ENCODE data around the gene NUDT5.

GRCh38 chr10:12160664-12161063, 35.0 kb downstream of the NUDT5 start:
- TF ChIP-seq CTCF (conservative IDR thresholded peaks at IDR 0.05; ENCODE audit: low read length) = no peak
- no peak for TF ChIP-seq EZH2phosphoT487 (IDR thresholded peaks at IDR 0.05; ENCODE audit: borderline replicate concordance)
